HEK293 (cell line): ENCODE measurements around the gene ASIP.

Source experiments
- BCL11B ChIP-seq: fragments of 450-650 bp; formaldehyde crosslinking; IDR thresholded peaks from 2 replicates; pipeline ENCODE4 v1.5.1; 2016; ENCODE audit warnings: low read depth, missing biosample characterization, missing genetic modification characterization
- CTCF ChIP-seq: fragments of 450-650 bp; formaldehyde crosslinking; IDR thresholded peaks from 2 replicates; pipeline ENCODE4 v1.5.1; 2016; ENCODE audit warnings: missing biosample characterization, missing genetic modification characterization
- SP7 ChIP-seq: fragments of 450-650 bp; formaldehyde crosslinking; IDR thresholded peaks from 2 replicates; pipeline ENCODE4 v1.5.1; 2016; ENCODE audit warnings: missing biosample characterization, missing genetic modification characterization
- ZNF561 ChIP-seq: fragments of 450-650 bp; IDR thresholded peaks from 2 replicates; pipeline ENCODE4 v1.5.1; 2018; ENCODE audit warnings: missing biosample characterization, missing genetic modification characterization, borderline replicate concordance

DNA sequence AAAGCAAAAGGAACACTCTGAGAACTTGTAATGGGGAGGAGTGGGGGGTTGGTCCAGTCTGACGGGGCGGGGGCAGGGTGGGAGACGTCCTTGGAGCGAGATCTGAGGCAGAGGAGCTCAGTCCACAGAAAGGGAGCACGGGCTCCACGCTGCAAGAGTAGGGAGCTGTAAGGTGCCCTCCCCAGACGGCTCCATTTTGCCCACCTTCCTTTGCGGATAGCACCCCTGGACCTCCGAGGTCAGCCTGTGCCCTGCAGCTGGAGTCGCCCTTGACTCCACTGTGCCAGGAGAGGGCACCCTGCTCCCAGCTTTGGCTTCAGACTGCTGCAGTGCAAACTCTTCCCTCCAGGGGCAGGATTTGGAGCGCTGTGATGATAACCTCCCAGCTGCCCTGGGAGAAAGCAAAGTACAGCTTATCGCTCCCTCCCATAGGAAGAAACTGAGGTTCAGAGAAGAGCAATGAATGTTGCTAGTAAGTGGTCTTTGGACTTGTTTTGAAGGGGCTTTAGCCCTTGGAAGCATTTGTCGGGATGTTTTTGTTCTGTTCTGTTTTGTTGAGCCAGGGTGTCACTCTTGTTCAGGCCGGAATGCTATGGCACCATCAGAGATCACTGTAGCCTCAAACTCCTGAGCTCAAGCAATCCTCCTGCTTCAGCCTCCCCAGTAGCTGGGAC is 71.5 kb downstream of the ASIP start:
- TF ChIP-seq SP7 (tag by site-specific recombination) (peak; percentile 74), CTCF (peak; percentile 100), ZNF561 (tag by site-specific recombination) (peak; percentile 74), BCL11B (peak; percentile 73; the same call in 1 of the 2 replicates)
